ENCODE measurements around the gene STAP2.

The STAP2 gene

DNA sequence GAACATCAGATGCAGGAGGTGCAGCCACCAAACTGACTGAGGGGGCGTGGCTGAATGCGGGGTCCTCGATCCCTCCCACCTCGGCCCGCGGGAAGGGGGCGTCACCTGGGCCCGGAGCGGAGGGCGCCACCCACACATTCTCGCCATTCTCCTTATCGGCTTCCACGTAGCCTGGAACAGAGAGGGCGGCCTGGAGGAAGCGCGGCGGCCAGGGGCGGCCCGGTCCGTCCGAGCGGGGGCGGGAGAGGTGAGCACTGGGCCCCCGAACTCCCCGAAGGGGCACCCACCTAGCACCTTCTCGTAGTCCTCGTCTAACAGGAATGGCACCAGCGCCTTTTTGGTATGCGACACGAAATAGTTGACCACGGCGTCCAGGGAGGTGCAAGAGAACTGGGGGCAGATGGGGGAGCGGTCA, 11.8 kb downstream of the STAP2 start:
- DNase-seq = no peak

- DNase-seq = no peak
Measured at GRCh38 chr19:4326215-4326836, 12.3 kb downstream of the STAP2 start.

- no peak for DNase-seq
Measured at GRCh38 chr19:4324228-4324627, 14.4 kb downstream of the STAP2 start.

- no peak for DNase-seq
Measured at GRCh38 chr19:4323692-4324091, 14.9 kb downstream of the STAP2 start.

DNA sequence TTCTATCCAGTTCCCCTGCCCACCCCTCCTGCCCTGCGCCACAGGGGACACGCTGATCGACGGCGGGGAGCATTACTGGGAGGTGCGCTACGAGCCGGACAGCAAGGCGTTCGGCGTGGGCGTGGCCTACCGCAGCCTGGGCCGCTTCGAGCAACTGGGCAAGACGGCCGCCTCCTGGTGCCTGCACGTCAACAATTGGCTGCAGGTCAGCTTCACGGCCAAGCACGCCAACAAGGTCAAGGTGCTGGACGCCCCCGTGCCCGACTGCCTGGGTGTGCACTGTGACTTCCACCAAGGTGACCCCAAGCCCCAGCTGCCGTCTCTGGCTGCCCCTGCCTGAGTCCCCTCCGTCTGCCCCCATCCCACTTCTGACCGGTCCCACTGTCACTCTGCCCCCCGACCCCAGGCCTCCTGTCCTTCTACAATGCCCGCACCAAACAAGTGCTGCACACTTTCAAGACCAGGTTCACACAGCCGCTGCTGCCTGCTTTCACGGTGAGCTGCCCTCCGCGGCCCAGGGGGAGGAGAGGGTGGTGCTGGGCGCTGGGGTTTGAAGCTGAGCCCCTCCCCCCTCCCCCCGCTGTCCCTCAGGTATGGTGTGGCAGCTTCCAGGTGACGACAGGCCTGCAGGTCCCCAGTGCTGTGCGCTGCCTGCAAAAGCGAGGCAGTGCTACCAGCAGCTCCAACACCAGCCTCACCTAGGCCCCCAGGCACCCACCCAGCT, 15.5 kb downstream of the STAP2 start:
- no peak for DNase-seq

DNA sequence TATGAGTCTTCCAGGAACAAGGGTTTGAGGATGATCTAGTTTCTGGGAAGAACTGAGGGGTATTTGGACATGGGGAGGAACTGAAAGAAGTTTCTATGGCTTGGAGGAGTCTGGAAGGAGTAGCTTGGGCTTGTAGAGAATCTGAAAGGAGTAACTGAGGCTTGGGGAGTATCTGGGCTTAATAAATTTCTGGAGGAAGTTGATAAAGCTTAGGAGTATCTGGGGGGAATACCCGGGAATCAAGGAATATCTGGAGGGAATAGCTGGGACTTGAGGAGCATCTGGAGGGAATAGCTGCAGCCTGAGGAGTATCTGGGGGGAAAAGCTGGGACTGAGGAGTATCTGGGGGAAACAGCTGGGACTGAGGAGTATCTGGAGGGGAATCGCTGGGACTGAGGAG, 18.2 kb downstream of the STAP2 start:
- DNase-seq = no peak

- DNase-seq = no peak
Measured at GRCh38 chr19:4319067-4319718, 19.4 kb downstream of the STAP2 start.

DNA sequence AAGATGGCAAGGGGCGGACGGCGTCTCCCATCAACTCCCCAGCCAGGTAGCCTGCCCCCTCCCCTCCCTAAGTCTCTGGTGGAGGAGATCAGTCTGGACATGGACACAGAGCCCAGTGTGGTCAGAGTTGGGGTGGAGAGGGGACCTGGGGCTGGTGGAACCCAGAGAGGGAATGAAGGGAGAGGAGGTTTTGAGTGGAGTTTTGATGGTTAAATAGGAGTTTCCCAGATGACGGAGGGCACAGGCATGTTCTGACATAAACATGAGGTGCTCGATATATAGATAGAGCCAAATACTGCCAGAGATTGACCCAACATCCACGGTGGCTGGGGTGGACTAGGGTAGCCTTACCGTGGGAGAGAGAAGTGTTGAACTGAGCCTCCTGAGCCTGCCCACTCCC, 20.2 kb downstream of the STAP2 start:
- DNase-seq = no peak

DNA sequence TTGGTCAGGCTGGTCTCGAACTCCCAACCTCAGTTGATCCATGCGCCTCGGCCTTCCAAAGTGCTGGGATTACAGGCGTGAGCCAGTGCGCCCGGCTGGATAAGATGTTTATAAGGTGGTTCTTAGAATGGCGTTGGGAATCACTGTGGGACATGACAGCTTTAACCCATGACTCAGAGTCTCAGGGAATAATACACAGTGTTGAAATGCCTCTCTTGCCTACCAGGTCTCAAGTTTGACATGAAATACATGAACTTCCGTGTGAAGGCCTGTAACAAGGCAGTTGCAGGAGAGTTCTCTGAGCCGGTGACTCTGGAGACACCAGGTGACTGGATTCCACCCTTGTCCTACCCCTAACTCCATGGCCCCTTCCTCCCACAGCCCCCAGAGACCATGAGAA, 21.7 kb downstream of the STAP2 start:
- no peak for DNase-seq

GRCh38 chr19:4313847-4314490, 24.7 kb downstream of the STAP2 start:
- DNase-seq = no peak

DNA sequence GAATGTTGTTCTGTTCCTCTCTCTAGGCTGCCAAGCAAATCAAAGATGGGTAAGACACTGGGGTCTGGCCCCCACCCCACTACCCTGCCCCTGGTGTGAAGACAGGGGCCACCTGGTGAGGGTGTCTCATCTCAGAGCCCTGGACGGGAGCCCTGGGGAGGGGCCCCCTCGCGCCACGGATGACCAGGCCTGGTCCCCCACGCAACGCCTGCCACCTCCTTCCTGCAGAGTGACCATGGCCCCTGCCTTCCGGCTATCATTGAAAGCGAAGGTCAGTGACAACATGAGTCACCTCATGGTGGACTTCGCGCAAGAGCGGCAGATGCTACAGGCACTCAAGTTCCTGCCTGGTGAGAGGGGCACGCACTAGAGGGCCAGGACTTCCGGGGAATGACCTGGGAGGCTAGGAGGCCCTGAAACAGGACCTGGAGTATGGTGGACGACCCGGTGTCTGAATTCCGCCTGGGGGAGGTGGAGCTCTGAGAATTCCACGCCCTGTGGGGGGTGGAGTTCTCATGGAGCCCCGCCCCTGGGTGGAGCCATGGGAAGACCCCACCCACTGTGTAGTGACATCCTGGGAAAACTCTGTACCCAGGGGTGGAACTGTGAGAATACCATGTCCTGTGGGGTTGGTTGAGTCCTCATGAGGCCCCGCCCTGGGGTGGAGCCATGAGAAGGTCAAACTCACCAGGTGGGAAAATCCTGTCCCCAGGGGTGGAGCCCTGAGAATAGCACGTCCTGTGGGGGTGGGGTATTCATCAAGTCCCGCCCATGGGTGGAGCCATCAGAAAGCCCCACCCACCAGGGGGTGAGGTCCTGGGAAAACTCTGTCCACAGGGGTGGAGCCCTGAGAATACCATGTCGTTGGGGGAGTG, 28.1 kb downstream of the STAP2 start:
- no peak for DNase-seq

DNA sequence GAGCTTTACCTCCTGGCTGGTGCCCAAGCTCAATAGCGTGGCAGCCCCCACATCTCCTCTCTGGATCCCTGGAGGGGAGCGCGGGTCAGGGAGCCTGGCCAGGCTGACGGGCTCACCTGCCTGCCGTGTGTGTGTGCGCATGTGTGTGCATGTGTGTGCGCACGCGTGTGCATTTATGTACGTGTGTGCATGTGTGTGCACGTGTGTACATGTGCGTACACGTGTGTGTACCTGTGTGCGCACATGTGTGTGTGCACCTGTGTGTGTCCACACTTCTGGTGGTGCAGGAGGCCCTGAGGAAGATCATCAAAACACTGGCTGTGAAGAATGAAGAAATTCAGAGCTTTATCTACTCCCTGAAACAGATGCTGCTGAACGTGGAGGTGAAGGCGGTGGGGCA, 33.0 kb downstream of the STAP2 start:
- DNase-seq = no peak

DNA sequence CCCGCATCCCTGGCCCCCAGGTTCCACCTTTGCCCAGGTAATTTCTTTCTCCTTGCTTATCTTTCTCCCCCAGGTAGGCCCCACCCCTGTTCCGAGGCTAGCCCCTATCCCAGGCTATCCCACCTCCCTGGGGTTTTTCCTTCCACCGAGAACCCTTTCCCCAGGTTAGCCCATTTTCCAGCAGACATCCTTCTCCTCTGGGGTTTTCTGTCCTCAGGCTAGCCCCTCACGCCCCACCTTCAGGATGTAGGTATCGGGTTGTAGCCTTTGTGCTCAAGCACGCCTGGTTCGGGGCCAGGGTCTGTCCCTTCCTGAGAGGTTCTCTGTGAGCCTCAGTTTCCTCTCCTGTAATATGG, 33.4 kb downstream of the STAP2 start:
- no peak for DNase-seq

- peak; percentile 69 for DNase-seq
Measured at GRCh38 chr19:4304538-4305256, 33.9 kb downstream of the STAP2 start, which contains the start of gene FSD1. TSS of gene FSD1 (plus strand) at chr19:4304598. CDS start at chr19:4304747, 149 bp downstream.

DNA sequence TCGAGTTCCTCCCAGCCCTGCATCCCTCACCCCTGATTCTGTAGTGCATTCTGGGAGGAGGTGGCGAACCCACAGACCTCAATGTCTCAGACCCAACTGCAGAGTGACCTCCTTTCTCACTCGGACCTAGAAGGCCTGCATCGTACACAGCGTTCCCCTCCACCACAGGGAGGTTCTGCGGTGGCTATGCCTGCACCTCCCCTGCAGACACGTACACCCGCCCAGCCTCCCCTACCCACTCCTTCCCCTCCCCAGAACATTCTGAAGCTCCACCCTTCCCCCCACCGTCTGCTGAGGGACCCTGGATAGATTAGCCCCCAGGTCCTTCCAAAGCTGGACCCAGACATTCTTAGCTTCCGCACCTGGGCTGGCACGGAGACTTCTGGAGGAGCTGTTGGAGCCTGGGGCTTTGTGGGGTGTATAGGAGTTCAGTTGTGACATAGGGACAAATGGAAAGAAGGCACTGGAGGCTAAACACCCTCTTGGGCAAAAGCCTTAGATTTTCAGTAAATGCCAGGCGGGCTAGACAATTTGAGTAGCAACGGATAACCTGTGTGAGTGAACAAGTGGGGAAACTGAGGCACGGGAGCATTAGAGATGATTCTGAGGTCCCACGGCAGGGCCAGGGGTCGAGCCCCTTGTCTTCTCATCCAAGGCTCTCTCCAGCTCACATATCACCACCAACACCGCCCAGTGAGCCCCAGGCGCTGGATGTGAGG, 34.6 kb downstream of the STAP2 start:
- no peak for DNase-seq

DNA sequence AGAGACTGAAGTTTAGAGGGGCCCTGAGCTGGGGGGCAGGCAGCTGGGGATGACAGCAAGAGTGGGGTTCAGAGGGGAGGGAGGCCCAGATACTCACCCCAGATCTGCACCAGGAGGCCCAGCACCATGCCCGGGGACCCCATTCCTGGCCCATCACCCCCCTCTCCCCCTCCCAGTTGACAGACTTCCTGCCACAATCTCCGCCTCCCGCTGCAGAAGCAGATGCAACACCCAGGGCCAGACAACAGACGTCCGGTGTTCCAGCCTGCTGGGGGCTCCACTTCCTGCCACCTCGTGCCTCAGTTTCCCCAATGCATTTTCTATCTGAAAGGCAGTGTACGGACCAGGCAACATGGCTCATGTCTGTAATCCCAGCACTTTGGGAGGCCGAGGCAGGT, 36.4 kb downstream of the STAP2 start, which contains the start of gene TMIGD2:
TSS of gene TMIGD2 (minus strand) at position 147 of the 398 bp plus-strand sequence. CDS start at position 143, 4 bp downstream.
- no peak for DNase-seq

GRCh38 chr19:4301590-4302242, 36.9 kb downstream of the STAP2 start:
- no peak for DNase-seq

DNA sequence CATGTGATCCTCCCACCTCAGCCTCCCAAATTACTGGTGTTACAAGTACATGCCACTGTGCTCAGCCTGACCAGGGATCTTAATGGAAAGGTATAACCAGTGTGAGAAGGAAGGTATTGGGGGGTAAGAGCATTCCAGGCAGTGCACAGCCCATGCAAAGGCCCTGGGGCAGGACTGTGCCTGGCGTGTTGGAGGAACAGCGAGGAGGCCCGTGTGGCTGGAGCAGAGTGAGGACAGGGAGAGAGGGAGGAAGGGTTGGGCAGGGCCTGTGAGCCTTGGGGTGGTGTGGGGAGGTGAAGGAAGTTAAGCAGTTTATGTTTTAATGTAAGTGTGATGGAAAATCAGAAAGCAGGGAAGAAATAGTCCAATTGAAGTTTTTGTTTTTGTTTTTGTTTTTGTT, 38.0 kb downstream of the STAP2 start:
- no peak for DNase-seq

DNA sequence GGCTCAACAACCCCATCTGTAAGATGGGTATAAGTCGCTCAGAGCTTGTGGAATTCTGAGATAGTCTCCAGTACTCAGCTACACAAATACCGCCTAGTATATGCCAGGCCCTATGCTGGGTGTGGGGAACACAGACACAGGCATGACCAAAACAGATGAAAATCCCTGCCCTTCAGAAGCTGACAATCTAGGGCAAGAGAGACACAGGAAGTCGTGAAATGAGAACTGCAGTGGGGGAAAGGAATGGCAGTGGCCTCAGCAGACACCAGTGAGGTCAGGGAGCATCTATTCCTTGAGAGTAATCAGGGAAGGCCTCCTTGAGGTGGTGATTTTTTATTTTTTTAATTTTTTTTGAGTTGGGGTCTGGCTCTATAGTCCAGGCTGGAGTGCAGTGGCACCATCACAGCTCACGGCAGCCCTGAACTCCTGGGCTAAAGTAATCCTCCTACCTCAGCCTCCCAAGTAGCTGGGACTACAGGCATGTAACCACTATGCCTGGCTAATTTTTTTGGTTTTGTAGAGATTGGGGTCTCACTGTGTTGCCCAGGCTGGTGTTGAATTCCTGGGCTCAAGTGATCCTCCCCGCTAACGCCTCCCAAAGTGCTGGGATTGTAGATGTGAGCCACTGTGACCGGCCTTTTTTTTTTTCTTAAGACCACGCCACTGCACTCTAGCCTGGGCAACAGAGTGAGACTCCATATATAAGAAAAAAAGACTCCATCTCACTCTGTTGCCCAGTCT, 39.6 kb downstream of the STAP2 start:
- no peak for DNase-seq
